Measurements from ENCODE around the gene SP3. TPM values are rescaled to one million over a fixed set of nuclear protein-coding genes. Genes with fewer than 3 reads are reported as not detected.

SP3 gene
- polyA plus RNA-seq, 1 donor = 76.4 TPM

DNA sequence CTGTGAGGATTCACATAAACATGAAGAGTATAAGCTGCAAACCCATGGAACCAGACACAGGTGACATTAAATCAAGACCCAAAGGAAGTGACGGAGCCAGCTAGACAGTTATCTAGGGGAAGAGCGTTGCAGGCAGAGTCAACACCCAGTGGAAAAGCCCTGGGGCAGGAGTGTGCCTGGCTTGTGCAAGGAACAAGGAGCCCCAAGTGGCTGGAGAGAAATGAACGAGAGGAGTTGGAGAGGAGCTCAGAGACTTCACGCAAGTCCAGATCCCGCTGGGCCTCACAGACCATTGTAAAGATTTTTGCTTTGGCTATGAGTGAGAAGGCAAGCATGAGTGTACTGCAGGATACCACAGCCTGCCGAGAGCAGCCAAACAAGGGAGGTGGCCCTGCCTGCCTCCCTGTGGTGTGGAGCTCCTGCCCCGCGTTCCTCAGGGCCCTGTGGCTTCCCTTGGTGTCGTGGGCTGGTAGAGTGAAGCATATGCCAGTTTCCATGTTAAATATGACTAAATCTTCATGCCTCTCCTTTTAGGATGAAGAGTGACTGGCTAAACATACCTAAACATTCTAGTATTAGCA, 88.2 kb downstream of the SP3 start:
- Histone ChIP-seq H3K27ac (ENCODE audit: low read length) (no peak overlapping the region), H3K27me3 (ENCODE audit: control insufficient read depth, insufficient read depth, low read length) (no peaks in the 10 kb centered on the region), H3K4me1 (ENCODE audit: control insufficient read depth, insufficient read depth, low read length) (no peaks in the 10 kb centered on the region), H3K4me3 (ENCODE audit: low read length) (no peak overlapping the region), H3K9me3 (ENCODE audit: control insufficient read depth, low read depth, low read length) (no peaks in the 10 kb centered on the region), H3K36me3 (ENCODE audit: control insufficient read depth, insufficient read depth, low read length) (no peaks in the 10 kb centered on the region)
- DNase-seq = no peak
- no CpG with 5 or more reads among the region's 9 CpGs for WGBS (ENCODE audit: insufficient coverage, low lambda C conversion rate)

DNA sequence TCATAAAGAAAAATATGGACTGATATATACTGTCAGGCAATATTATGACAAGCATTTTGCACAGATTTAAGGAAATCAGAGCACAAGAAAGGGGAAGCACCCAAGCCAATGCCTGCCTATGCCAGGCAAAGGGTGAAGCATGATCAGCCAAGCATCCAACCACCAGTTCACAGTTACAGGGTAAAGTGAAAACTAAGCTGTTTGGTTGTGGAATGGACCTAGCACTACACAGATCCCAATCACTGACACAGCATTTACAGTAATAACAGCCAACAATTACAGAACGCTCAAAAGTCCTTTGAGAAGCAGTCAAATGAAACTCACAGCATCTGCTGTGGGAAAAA, 90.3 kb downstream of the SP3 start:
- Histone ChIP-seq H3K27ac (ENCODE audit: low read length) (no peak overlapping the region), H3K4me1 (ENCODE audit: control insufficient read depth, insufficient read depth, low read length) (no peaks in the 10 kb centered on the region), H3K36me3 (ENCODE audit: control insufficient read depth, insufficient read depth, low read length) (no peaks in the 10 kb centered on the region), H3K27me3 (ENCODE audit: control insufficient read depth, insufficient read depth, low read length) (no peaks in the 10 kb centered on the region), H3K9me3 (ENCODE audit: control insufficient read depth, low read depth, low read length) (no peaks in the 10 kb centered on the region), H3K4me3 (ENCODE audit: low read length) (no peak overlapping the region)
- no CpG with 5 or more reads among the region's 1 CpG for WGBS (ENCODE audit: insufficient coverage, low lambda C conversion rate)
- no peak for DNase-seq

DNA sequence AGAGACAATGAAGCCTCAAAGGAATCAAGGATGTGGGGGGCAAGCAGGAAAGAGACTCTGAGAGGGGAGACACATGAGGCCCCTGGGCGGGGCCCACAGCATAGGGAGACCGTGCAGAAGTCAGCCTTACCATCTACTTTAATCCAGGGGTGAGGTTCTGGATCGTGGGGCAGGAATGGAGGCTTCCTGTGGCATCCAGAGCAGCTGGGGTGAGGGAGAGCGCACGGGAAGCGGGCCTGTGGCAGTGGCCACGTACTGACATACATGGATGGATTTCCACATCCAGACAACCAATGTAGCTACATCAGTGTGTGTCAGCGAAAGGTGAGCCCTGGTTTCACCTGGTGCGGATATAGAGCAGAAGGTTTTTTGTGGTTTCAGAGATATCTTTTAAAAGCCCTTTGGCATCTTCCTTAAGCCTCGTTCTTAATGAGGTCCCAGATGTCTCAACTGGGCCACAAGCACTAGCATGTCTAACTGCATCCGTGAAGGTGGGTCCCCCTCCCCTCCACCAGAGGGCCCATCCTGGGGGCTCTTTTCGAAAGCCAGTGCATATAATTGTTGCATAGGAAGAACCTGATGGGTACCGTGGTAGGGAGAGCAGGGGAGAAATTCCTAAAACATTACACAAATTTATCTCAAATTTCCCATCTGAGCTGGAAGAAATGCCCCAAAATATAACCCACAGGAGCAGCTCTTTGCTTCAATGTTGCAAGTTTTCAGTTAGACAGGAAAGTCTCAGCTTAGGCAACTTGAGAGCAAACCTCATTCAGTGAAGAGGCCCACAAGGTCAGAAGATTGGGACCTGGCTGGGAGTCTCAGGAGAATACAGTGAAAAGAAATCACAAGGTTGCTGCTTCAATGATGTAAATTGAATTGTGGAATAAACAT, 90.9 kb downstream of the SP3 start:
- H3K9me3 ChIP-seq (ENCODE audit: control insufficient read depth, low read depth, low read length) = no peaks in the 10 kb centered on the region
- H3K27me3 ChIP-seq (ENCODE audit: control insufficient read depth, insufficient read depth, low read length) = no peaks in the 10 kb centered on the region
- no peak overlapping the region for H3K27ac ChIP-seq (ENCODE audit: low read length)
- H3K36me3 ChIP-seq (ENCODE audit: control insufficient read depth, insufficient read depth, low read length) = no peaks in the 10 kb centered on the region
- no peak for DNase-seq
- WGBS (ENCODE audit: insufficient coverage, low lambda C conversion rate) = no CpG with 5 or more reads among the region's 13 CpGs
- no peak overlapping the region for H3K4me3 ChIP-seq (ENCODE audit: low read length)
- H3K4me1 ChIP-seq (ENCODE audit: control insufficient read depth, insufficient read depth, low read length) = no peaks in the 10 kb centered on the region

DNA sequence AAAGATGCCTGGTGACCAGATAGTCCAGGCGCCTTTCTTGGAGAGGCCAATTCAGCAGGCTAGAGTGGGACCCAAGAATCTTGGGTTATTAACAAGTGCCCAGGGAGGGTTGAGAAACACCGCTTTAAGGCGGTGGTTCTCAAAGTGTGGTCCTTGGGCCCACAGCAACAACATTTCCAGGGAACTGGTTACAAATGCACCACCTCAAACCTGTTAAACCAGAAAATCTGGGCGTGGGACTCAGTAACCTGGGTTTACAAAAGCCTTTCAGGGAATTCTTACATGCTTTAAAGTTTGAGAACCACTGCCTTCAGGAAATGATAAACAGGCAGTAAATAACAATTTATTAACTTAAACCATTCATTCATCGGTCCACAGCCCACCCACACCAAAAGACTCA, 92.5 kb downstream of the SP3 start:
- no peak overlapping the region for H3K4me3 ChIP-seq (ENCODE audit: low read length)
- peak; percentile 10 to 35 for DNase-seq
- H3K9me3 ChIP-seq (ENCODE audit: control insufficient read depth, low read depth, low read length) = no peaks in the 10 kb centered on the region
- no peaks in the 10 kb centered on the region for H3K27me3 ChIP-seq (ENCODE audit: control insufficient read depth, insufficient read depth, low read length)
- no CpG with 5 or more reads among the region's 5 CpGs for WGBS (ENCODE audit: insufficient coverage, low lambda C conversion rate)
- H3K36me3 ChIP-seq (ENCODE audit: control insufficient read depth, insufficient read depth, low read length) = no peaks in the 10 kb centered on the region
- no peaks in the 10 kb centered on the region for H3K4me1 ChIP-seq (ENCODE audit: control insufficient read depth, insufficient read depth, low read length)
- H3K27ac ChIP-seq (ENCODE audit: low read length) = no peak overlapping the region

DNA sequence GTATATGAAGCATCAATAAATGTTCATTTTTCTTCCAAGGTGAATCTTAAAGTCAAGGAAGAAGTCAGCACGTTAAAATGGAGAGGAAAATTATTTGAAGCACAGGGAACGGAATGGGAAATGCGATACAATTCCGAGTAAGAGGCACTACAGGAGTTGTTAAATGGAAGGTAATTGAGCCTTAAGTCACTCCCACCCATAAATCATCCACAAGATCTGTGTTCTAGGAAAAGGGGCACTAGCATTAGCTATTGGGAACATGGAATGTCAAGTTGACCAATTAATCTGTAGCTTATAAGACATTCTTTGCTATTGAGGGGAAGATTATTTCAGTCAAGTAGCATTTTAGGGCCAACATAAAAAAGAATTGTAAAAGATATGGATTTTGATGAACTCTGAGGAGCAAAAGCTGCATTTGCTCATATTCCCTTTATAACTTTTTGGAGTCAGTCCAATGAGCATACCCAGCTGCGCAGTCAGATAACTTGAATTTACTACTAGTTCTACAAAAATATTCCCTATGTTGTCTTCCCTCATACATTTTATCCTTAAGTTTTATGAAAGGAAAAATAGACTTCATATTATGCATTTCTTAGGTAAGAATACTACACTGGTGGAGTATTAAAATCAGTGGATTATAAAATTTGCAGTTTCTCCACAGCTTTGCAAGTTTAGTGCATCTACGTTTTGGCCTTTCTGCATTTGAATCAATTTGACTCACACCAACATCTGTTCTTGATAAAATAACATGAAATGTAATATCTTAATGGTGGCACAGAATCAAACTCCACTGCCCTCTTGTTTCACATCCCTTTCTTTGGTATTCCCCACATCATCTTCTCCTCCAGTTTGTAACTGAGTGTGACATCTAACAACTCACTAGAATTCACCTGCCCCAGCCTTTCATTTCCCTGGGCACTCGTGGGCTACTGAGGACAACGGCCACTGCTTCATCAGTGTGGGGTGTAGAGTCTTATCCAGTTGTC, 95.6 kb downstream of the SP3 start:
- 83% methylated on average over 1 of the region's 8 CpGs for WGBS (ENCODE audit: insufficient coverage, low lambda C conversion rate)
- Histone ChIP-seq H3K9me3 (ENCODE audit: control insufficient read depth, low read depth, low read length) (no peaks in the 10 kb centered on the region), H3K27me3 (ENCODE audit: control insufficient read depth, insufficient read depth, low read length) (no peaks in the 10 kb centered on the region)

DNA sequence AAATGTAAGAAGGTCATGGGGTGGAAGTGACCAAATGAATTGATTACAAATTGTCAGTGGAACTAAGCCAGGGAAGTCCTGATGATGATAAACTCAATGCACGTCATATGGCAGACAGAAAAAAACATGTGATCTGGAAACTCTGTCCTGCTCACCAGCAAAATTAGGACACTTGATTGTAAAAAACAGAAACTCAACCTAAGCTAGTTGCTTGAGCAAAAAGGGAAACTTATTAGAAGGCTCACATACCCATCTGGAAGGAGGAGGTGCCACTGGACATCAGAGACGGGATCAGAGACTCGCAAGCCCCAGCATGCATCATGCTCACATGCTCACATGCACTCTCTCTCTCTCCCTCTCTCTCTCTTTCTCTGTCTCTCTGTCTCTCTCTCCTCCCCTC, 96.8 kb downstream of the SP3 start:
- Histone ChIP-seq H3K9me3 (ENCODE audit: control insufficient read depth, low read depth, low read length) (no peaks in the 10 kb centered on the region), H3K27me3 (ENCODE audit: control insufficient read depth, insufficient read depth, low read length) (no peaks in the 10 kb centered on the region), H3K4me1 (ENCODE audit: control insufficient read depth, insufficient read depth, low read length) (no peaks in the 10 kb centered on the region), H3K27ac (ENCODE audit: low read length) (no peak overlapping the region), H3K36me3 (ENCODE audit: control insufficient read depth, insufficient read depth, low read length) (no peaks in the 10 kb centered on the region), H3K4me3 (ENCODE audit: low read length) (no peak overlapping the region)
- WGBS (ENCODE audit: insufficient coverage, low lambda C conversion rate) = no CpG with 5 or more reads among the region's 3 CpGs
- no peak for DNase-seq

More for the DNA sequence above, 95.6 kb downstream of the SP3 start:
- H3K4me1 ChIP-seq (ENCODE audit: control insufficient read depth, insufficient read depth, low read length) = no peaks in the 10 kb centered on the region
- H3K27ac ChIP-seq (ENCODE audit: low read length) = no peak overlapping the region
- no peaks in the 10 kb centered on the region for H3K36me3 ChIP-seq (ENCODE audit: control insufficient read depth, insufficient read depth, low read length)
- no peak for DNase-seq
- H3K4me3 ChIP-seq (ENCODE audit: low read length) = no peak overlapping the region

DNA sequence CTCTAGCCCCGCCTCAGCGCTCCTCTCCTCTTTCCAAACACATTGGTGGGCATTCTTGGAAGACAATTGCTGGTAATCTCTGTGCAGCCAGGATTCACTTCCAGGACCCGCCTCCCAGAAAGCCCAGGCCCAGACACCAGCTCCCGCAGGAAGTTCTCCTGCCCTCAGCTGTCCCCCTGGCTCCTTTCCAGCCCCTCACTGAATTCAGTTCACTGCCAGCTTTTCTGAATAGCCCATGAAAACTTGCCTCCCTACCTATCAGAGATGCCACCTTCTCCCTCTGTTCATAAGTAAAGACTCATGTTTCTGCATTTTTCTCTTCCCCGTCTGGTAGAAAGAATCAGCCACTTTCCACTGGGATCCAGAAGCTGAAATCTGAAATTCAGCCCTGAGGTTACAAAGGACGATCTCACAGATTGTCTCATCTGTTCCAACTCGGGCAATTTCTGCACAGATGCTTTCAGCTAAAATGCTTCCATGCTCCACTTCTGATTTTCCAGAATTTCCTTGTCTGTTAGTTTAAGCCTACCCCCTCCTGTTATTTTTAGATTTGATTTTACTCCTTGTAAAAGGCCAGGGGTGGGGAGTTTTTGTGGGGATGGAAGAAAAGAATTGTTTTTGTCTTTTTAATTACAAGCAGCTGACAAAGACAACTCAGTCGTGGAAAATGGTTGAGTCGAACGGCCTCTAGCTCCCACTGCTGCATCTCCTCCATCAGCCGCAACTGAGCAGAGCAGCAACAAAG, 98.1 kb downstream of the SP3 start:
- 100% methylated on average over 1 of the region's 11 CpGs for WGBS (ENCODE audit: insufficient coverage, low lambda C conversion rate)
- no peaks in the 10 kb centered on the region for H3K9me3 ChIP-seq (ENCODE audit: control insufficient read depth, low read depth, low read length)
- H3K4me1 ChIP-seq (ENCODE audit: control insufficient read depth, insufficient read depth, low read length) = no peaks in the 10 kb centered on the region
- no peak for DNase-seq
- no peak overlapping the region for H3K4me3 ChIP-seq (ENCODE audit: low read length)
- H3K36me3 ChIP-seq (ENCODE audit: control insufficient read depth, insufficient read depth, low read length) = no peaks in the 10 kb centered on the region
- H3K27me3 ChIP-seq (ENCODE audit: control insufficient read depth, insufficient read depth, low read length) = no peaks in the 10 kb centered on the region
- H3K27ac ChIP-seq (ENCODE audit: low read length) = no peak overlapping the region

DNA sequence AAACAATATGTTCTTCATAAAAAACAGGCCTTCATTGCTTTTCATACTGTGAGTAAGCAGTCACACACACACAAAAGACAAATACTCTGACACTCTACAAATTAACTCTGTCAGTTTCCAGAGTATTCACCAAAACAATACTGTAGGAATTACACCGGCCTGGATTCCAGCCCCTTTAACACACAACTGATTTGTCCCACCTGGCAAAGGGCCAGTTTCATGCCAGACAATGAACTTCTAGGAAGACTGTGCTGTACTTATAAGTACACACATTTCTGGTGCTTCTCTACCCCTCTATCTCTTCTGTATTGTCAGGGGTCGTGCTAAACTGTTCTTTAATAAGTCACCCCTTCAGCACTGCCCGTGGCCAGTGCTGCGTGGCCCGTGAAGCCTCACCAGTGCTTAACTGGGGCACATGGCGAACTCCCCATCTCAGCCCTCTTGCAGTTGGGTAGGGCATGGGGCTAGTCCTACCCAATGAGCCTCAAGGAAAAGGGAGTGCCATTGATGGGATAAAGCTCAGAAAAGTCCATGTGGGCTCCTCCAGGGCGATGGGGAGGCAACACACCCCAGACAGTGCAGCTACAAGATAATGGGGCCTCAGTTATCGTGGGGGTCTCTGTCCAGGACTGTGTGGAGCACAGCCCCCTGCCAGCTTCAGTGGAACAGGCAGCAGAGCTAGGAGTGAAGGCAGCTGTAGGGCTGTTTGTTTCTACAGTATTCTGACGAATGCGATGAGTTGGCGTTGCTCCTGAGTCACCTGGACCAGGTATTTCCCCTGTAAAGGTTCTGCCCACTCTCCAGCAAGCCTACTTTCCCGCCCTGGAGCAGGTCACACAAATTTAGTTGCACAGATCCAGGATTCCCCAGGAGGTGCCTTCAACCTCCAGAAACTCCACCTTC, 99.0 kb downstream of the SP3 start:
- no CpG with 5 or more reads among the region's 12 CpGs for WGBS (ENCODE audit: insufficient coverage, low lambda C conversion rate)
- Histone ChIP-seq H3K9me3 (ENCODE audit: control insufficient read depth, low read depth, low read length) (no peaks in the 10 kb centered on the region), H3K36me3 (ENCODE audit: control insufficient read depth, insufficient read depth, low read length) (no peaks in the 10 kb centered on the region), H3K4me3 (ENCODE audit: low read length) (no peak overlapping the region), H3K27me3 (ENCODE audit: control insufficient read depth, insufficient read depth, low read length) (no peaks in the 10 kb centered on the region), H3K4me1 (ENCODE audit: control insufficient read depth, insufficient read depth, low read length) (no peaks in the 10 kb centered on the region), H3K27ac (ENCODE audit: low read length) (no peak overlapping the region)
- no peak for DNase-seq

DNA sequence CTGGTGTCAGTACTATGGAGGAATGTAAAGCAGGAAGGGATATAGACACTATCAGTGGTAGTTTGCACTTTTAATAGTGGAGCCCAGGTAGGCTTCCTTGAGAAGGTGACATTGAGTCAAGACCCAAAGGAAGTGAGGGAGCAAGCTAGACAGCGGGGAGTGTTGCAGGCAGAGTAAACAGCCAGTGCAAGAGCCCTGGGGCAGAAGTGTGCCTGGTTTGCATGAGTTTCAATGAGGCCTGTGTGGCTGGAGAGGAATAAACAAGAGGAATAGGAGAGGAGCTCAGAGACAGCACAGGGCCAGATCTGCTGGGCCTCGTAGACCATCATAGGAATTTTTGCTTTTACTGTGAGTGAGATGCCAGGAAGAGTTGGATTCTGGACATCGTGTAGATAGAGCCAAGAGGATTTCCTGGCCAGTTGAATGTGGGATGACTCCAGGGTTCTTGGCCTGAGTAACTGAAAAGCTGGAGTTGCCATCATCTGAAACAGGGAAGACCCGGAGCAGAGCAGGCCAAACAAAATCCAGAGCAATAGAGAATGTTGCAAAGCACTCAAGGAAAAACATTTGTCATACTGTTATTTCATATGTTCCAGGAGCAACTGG, 102.5 kb downstream of the SP3 start:
- no peak for DNase-seq
- Histone ChIP-seq H3K27me3 (ENCODE audit: control insufficient read depth, insufficient read depth, low read length) (no peaks in the 10 kb centered on the region), H3K4me3 (ENCODE audit: low read length) (no peak overlapping the region), H3K9me3 (ENCODE audit: control insufficient read depth, low read depth, low read length) (no peaks in the 10 kb centered on the region), H3K36me3 (ENCODE audit: control insufficient read depth, insufficient read depth, low read length) (no peaks in the 10 kb centered on the region), H3K4me1 (ENCODE audit: control insufficient read depth, insufficient read depth, low read length) (no peaks in the 10 kb centered on the region), H3K27ac (ENCODE audit: low read length) (no peak overlapping the region)
- 100% methylated on average over 1 of the region's 4 CpGs for WGBS (ENCODE audit: insufficient coverage, low lambda C conversion rate)
